Measurements from ENCODE around the gene EMP2.
A peak's percentile ranks its signal among the peaks of the same experiment; 100 is the strongest.
"Not testable (repeated sequence)": the region's sequence is repeated elsewhere in the genome, so short reads cannot be mapped to it uniquely, and the experiment has no call there.

The EMP2 gene

DNA sequence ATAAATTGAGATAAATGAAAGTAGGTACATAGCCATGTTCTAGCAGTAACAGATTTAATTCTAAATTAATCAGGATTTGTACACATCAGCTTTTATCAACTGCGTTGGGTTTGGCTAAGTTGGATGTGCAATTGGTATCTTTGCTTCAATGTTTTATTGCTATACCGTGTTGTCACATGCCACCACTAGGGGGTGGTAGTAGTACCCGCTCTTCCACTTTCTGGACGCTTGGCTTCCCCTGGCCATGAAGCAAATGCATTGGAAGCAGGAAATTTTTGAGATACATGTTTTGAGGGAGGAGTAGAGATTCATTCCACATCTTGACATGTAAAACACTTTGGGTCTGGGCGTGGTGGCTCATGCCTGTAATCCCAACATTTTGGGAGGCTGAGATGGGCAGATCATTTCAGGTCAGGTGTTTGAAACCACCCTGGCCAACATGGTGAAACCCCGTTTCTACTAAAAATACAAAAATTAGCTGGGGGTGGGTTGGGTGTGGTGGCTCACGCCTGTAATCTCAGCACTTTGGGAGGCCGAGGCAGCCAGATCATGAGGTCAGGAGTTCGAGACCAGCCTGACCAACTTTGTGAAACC lies 58.6 kb downstream of the EMP2 start:
- peak; percentile 41 for DNase-seq (ENCODE audit: low spot score)

GRCh38 chr16:10520869-10521578 lies 59.4 kb downstream of the EMP2 start:
- DNase-seq (ENCODE audit: low spot score), result no peak

- no peak for DNase-seq (ENCODE audit: low spot score)
These were observed 60.2 kb downstream of the EMP2 start for GRCh38 chr16:10519929-10520868.

- no peak for DNase-seq (ENCODE audit: low spot score)
These were observed 61.1 kb downstream of the EMP2 start for GRCh38 chr16:10519297-10519696.

GRCh38 chr16:10518479-10519041 lies 61.8 kb downstream of the EMP2 start:
- DNase-seq (ENCODE audit: low spot score), result no peak

DNA sequence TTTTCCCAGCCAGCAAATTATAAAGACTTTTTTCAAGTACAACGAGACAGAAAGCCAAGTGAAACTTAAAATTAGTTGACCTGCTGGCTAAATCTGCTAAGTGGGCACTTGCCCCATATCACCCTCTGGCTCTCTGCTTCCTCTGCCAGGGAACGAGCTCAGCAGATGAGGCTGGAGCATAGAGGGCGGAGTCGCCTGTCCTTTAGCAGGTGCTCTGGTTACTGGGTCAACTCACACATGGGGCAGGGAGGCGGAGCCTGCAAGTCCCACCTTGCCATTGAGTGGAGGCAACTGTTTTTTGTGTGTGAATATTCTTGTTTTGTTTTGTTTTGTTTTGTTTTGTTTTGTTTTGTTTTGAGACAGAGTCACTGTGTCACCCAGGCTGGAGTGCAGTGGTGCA lies 62.5 kb downstream of the EMP2 start:
- DNase-seq (ENCODE audit: low spot score), result no peak

DNA sequence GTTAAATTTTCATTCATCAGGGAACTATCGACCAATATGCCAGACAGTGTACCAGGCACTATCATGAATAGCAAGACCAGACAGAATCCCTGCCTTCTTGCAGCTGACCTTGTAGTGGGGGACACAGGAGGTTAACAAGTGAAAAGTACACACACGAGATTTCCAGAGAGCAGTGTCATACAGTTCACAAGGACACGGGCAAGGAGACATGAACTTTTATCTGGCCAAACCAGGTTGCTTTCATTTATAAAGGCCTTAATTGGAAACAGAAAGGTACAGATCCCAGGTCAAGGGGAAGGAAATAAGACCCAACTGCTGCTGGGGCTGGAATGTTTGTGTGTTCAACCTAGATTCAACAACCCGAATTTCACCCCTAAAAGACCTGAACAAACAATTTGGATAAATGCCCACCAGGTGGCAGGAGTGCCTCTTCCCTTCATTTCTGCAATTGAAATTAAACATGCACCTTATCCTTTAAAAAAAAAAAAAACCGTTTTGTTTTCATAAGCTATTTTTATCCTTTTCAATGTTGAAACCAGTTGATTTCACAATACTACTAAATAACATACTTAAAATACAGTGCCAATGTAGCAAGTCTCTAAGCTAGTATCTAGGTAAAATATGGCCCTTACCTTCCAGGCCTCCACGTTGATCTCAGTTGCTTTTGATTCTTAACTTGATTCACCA lies 65.9 kb downstream of the EMP2 start:
- DNase-seq (ENCODE audit: low spot score), result peak; percentile 57

- peak; percentile 14 for DNase-seq (ENCODE audit: low spot score)
These were observed 68.6 kb downstream of the EMP2 start for GRCh38 chr16:10511829-10512228.

DNA sequence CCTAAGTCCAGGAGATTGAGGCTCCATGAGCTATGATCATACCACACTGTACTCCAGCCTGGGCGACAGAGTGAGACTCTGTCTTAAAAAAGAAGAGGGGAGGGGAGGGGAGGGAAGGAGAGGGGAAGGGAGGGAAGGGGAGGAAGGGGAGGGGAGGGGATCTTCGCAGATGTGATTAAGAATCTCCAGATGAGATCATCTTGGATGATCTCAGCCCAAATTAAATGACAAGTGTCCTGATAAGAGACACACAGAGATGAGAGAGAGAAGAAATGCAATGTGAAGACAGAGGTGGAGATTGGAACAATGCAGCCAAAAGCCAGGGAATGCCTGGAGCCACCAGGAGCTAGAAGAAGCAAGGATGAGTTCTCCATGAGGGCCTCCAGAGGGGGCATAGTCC lies 70.1 kb downstream of the EMP2 start:
- DNase-seq (ENCODE audit: low spot score), result no peak

DNA sequence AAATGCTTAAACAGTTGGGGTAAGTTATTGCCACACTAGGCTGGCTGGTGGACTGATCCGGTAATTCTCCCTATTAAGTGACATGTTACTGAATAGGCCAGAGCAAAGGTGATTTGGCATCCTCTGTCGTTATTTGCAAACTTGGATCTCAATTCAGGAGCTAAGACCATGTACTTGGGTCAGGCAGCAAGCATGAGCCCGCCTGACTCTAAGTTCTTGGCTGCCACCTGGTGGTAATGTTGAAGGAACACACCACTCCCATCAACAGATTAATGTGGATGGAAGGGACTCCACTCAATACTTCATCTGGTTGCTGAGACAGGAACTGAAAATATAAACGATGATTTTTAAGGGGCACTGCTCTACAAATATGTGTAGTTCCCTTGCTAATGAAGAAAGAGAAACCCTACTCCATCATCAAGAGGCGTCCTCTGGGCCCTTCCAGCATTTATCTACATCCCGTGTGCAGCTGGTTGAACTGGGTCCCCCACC lies 70.8 kb downstream of the EMP2 start:
- peak; percentile 84 for DNase-seq (ENCODE audit: low spot score)

DNA sequence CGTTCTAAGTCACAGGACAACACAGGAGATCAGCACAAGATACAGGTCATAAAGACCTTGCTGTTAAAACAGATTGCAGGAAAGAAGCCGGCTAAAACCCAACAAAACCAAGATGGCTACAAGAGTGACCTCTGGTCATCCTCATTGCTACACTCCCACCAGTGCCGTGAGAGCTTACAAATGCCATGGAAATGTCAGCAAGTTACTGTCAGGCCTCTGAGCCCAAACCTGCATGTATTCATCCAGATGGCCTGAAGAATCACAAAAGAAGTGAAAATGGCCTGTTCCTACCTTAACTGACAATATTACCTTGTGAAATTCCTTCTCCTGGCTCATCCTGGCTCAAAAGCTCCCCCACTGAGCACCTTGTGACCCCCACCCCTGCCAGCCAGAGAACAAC lies 75.1 kb downstream of the EMP2 start:
- DNase-seq (ENCODE audit: low spot score), result not testable (repeated sequence)

GRCh38 chr16:10504404-10504885 lies 76.0 kb downstream of the EMP2 start:
- no peak for DNase-seq (ENCODE audit: low spot score)

GRCh38 chr16:10502776-10503175 lies 77.6 kb downstream of the EMP2 start:
- DNase-seq (ENCODE audit: low spot score), result no peak

DNA sequence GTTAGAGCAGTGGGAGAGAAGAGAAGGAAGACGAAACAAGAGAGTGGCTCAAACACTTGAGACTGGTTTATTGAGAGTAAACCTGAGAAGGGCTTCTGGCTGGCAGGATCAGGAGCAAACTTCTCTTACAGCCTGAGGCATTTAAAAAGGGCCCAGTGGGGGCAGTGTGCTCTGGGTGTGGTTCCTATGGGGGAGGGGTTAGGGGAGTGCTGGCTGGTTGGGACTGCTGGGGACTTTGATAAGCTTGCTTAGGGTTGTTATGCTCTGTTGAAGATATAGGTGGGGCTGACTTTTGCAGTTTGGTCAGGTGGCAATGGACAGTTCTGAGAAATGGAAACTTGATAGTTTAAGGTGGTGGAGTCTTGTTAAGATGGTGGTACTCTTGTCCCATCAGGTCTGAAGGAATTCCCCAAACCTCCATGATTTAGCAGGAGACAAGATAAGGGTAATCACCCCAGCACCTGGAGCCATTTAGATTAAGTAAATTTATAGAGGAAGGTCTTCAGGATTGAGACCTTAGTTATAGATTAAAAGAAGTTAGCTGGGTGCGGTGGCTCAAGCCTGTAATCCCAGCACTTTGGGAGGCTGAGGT lies 79.3 kb downstream of the EMP2 start:
- no peak for DNase-seq (ENCODE audit: low spot score)

DNA sequence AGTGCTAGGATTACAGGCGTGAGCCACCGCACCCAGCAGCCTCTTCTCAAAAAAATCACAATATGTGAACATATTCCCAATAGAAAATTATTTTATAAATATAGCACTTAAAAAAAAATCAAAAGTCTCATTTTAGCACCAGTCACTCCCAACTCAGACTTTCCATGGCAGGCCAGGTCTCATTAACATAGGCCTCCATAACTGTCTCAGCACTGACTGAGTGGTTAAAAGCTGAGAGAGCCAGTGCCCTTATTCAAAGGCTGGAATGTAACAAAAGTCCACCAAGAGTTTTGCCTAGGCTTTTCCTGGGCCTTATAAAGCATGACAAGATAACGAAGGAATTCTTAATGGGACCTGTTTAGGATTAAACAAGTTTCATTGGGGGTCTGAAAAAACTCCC lies 79.8 kb downstream of the EMP2 start:
- DNase-seq (ENCODE audit: low spot score), result no peak

- DNase-seq (ENCODE audit: low spot score), result no peak
These were observed 83.0 kb downstream of the EMP2 start for GRCh38 chr16:10497132-10498101.

GRCh38 chr16:10495031-10495345 lies 85.4 kb downstream of the EMP2 start:
- DNase-seq (ENCODE audit: low spot score), result no peak

GRCh38 chr16:10494343-10495030 lies 85.9 kb downstream of the EMP2 start:
- DNase-seq (ENCODE audit: low spot score), result no peak

DNA sequence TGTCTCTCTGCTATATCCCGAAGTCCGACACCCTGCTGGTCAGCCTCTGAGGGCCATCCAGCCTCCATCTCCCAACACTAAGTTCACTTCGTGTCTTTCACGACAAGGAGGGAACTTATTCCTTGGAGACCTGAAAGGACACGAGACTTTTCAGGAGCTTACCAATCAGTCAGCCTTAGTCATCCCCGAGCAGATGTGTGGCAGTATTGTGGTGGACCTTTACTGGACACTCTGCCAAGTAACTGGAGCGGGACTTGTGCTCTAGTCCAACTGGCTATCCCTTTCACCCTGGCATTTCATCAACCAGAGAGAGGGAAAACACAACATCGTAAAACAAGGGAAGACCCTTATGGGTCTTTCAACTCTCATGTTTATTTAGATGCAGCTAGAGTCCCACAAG lies 87.1 kb downstream of the EMP2 start:
- no peak for DNase-seq (ENCODE audit: low spot score)

- DNase-seq (ENCODE audit: low spot score), result no peak
These were observed 90.3 kb downstream of the EMP2 start for GRCh38 chr16:10490141-10490540.

Measured in RKO (cell line).